ENCODE results near the gene CENPVL2. TPM values are rescaled to one million over a fixed set of nuclear protein-coding genes. Genes with fewer than 3 reads are reported as not detected.
"Not testable (repeated sequence)": the region's sequence is repeated elsewhere in the genome, so short reads cannot be mapped to it uniquely, and the experiment has no call there.

CENPVL2 gene
- not detected for total RNA-seq

GRCh38 chrX:51682720-51683062 lies at the start of gene CENPVL2:
CENPVL2 (minus strand) TSS chrX:51682831; CDS start chrX:51682831, 0 bp downstream.
- H3K27ac Mint-ChIP-seq; H3K36me3 Mint-ChIP-seq (ENCODE audit: low read depth); H3K9me3 Mint-ChIP-seq; DNase-seq; H3K4me1 Mint-ChIP-seq; POLR2A ChIA-PET; H3K27me3 Mint-ChIP-seq; CTCF ChIA-PET; H3K4me3 Mint-ChIP-seq: not testable (repeated sequence)

DNA sequence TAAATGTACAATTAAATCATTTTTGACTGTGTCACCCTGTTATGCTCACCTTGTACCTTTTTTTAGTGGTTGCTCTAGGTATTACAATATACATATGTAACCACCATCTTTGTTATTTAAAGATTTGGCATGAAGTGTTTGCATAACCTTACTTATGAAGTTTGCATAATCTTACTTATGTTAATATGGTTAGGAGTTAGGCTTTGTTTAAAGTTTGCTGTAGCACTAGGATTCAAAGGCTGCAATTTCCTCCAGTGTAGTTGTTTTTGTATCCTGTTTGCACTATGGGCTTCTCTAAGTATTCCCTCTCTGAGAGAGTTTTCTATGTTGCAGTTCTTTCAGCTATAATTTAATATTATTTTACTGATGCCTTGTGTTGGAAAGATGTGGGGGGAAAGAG lies 45.6 kb upstream of the CENPVL2 start:
- POLR2A ChIA-PET = no interaction called here
- no peaks in the 10 kb centered on the region for H3K36me3 Mint-ChIP-seq (ENCODE audit: low read depth)

GRCh38 chrX:51712943-51713647 lies 30.5 kb upstream of the CENPVL2 start:
- CTCF ChIA-PET, POLR2A ChIA-PET: not testable (repeated sequence)

More for the DNA sequence above, 45.6 kb upstream of the CENPVL2 start:
- Mint-ChIP-seq H3K4me3 (no peak overlapping the region), H3K4me1 (no peaks in the 10 kb centered on the region), H3K27ac (no peak overlapping the region), H3K27me3 (no peaks in the 10 kb centered on the region), H3K9me3 (no peaks in the 10 kb centered on the region)
- CTCF ChIA-PET = no interaction called here
- DNase-seq = no peak

DNA sequence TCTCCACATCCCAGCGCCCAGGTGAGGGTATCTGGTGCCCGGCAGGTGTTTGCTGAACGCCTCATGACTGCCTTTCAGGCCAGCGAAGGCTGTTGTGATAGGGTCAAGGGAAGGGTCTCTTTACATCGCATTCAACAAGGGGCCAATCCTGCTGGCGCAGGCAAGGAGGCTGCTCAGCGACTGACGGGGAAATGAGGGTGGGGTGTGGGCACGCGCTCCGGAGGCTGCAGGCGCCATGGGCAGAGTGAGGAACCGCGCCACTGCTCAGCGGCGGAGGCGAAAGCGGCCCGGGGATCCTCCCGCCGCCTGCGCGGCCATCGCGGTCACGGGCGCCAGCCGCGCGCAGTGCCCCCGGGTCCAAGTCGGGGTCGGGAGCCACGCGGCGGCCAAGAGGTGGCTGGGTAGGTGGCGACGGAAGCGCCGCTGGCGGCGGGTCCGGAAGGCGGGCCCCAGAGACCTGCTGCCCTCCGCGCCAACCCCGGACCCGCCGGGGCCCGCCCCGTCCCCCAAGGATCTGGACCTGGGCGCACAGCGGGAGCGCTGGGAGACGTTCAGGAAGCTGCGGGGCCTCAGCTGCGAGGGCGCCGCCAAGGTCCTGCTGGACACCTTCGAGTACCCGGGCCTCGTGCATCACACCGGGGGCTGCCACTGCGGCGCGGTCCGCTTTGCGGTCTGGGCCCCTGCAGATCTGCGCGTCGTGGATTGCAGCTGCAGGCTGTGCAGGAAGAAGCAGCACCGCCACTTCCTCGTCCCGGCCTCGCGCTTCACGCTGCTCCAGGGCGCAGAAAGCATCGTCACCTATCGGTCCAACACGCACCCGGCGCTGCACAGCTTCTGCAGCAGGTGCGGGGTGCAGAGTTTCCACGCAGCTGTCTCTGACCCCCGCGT lies 27.9 kb upstream of the CENPVL2 start, which contains the start of gene CENPVL1:
Gene CENPVL1, plus strand, starts transcription at position 236 of the 888 bp plus-strand sequence. Its CDS starts 0 bp downstream, at position 236.
- H3K27ac Mint-ChIP-seq; H3K36me3 Mint-ChIP-seq (ENCODE audit: low read depth); POLR2A ChIA-PET; DNase-seq; H3K27me3 Mint-ChIP-seq; H3K4me1 Mint-ChIP-seq; CTCF ChIA-PET; H3K9me3 Mint-ChIP-seq; H3K4me3 Mint-ChIP-seq: not testable (repeated sequence)

More at GRCh38 chrX:51712943-51713647, 30.5 kb upstream of the CENPVL2 start:
- H3K36me3 Mint-ChIP-seq (ENCODE audit: low read depth); H3K9me3 Mint-ChIP-seq; H3K4me3 Mint-ChIP-seq; DNase-seq; H3K27me3 Mint-ChIP-seq; H3K4me1 Mint-ChIP-seq; H3K27ac Mint-ChIP-seq: not testable (repeated sequence)

GRCh38 chrX:51697397-51697796 lies 14.8 kb upstream of the CENPVL2 start:
- Mint-ChIP-seq H3K27me3 (no peaks in the 10 kb centered on the region), H3K9me3 (no peaks in the 10 kb centered on the region), H3K36me3 (ENCODE audit: low read depth) (no peaks in the 10 kb centered on the region), H3K27ac (no peak overlapping the region), H3K4me1 (no peaks in the 10 kb centered on the region), H3K4me3 (no peak overlapping the region)
- DNase-seq = no peak
- ChIA-PET CTCF (no interaction called here), POLR2A (no interaction called here)

GRCh38 chrX:51694254-51694653 lies 11.6 kb upstream of the CENPVL2 start:
- Mint-ChIP-seq H3K27ac (no peak overlapping the region), H3K4me3 (no peak overlapping the region), H3K36me3 (ENCODE audit: low read depth) (no peaks in the 10 kb centered on the region), H3K4me1 (no peaks in the 10 kb centered on the region), H3K27me3 (no peaks in the 10 kb centered on the region), H3K9me3 (no peaks in the 10 kb centered on the region)
- CTCF ChIA-PET = no interaction called here
- no peak for DNase-seq
- POLR2A ChIA-PET = no interaction called here

DNA sequence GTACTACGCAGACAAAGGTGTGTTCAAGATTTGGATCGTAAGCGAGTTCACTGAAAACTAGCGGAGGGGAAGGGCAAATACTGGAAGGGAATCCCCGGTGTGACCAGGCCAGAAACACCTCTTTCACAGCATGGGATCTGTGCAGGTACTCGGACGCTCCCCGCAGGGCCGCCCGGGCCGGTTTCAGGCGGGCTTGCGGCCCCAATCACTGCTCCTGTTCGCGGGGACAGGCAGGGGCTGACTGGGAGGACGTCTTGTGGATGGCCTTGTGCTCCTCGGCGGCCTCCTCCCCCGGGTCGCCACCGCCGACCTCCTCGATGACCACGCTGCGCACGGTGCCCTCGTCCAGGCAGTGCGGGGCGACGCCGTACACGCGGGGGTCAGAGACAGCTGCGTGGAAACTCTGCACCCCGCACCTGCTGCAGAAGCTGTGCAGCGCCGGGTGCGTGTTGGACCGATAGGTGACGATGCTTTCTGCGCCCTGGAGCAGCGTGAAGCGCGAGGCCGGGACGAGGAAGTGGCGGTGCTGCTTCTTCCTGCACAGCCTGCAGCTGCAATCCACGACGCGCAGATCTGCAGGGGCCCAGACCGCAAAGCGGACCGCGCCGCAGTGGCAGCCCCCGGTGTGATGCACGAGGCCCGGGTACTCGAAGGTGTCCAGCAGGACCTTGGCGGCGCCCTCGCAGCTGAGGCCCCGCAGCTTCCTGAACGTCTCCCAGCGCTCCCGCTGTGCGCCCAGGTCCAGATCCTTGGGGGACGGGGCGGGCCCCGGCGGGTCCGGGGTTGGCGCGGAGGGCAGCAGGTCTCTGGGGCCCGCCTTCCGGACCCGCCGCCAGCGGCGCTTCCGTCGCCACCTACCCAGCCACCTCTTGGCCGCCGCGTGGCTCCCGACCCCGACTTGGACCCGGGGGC lies 567 bp downstream of the CENPVL2 start:
- H3K4me1 Mint-ChIP-seq; DNase-seq; H3K36me3 Mint-ChIP-seq (ENCODE audit: low read depth); POLR2A ChIA-PET; H3K4me3 Mint-ChIP-seq; H3K9me3 Mint-ChIP-seq; H3K27ac Mint-ChIP-seq; H3K27me3 Mint-ChIP-seq; CTCF ChIA-PET: not testable (repeated sequence)

GRCh38 chrX:51679689-51680433 lies 2.8 kb downstream of the CENPVL2 start:
- H3K36me3 Mint-ChIP-seq (ENCODE audit: low read depth); POLR2A ChIA-PET; H3K27me3 Mint-ChIP-seq; H3K27ac Mint-ChIP-seq; CTCF ChIA-PET; DNase-seq; H3K4me1 Mint-ChIP-seq; H3K9me3 Mint-ChIP-seq; H3K4me3 Mint-ChIP-seq: not testable (repeated sequence)

DNA sequence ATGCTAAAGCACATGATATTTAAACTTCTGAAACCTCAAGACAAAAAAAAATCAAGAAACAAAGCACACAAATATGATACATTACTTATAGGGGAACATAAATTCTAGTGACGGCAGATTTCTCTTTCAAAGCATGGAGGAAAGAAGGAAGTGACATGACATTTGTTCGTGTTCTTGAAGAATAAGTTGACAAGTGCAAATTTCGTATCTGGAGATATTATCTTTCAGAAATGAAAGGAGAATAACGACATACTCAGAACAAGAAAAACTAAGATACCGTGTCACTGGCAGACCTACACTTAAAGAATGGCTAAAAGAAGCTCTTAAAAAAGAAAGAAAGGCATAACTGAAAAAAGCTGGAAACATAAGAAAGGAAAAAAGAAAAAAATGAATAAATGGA lies 16.6 kb downstream of the CENPVL2 start:
- H3K27me3 Mint-ChIP-seq = no peaks in the 10 kb centered on the region
- no peak overlapping the region for H3K27ac Mint-ChIP-seq

GRCh38 chrX:51643377-51643776 lies 39.3 kb downstream of the CENPVL2 start:
- no peak overlapping the region for H3K4me3 Mint-ChIP-seq
- CTCF ChIA-PET = no interaction called here
- H3K4me1 Mint-ChIP-seq = no peaks in the 10 kb centered on the region
- H3K27ac Mint-ChIP-seq = no peak overlapping the region
- no peaks in the 10 kb centered on the region for H3K9me3 Mint-ChIP-seq
- no peak for DNase-seq
- H3K27me3 Mint-ChIP-seq = peaks cover 12% of the 10 kb centered on the region
- POLR2A ChIA-PET = no interaction called here
- no peaks in the 10 kb centered on the region for H3K36me3 Mint-ChIP-seq (ENCODE audit: low read depth)

More for the DNA sequence above, 16.6 kb downstream of the CENPVL2 start:
- no peak for DNase-seq
- H3K4me1 Mint-ChIP-seq = peaks cover 5% of the 10 kb centered on the region
- no peaks in the 10 kb centered on the region for H3K9me3 Mint-ChIP-seq
- ChIA-PET CTCF (no interaction called here), POLR2A (no interaction called here)
- no peaks in the 10 kb centered on the region for H3K36me3 Mint-ChIP-seq (ENCODE audit: low read depth)
- no peak overlapping the region for H3K4me3 Mint-ChIP-seq

GRCh38 chrX:51641421-51642021 lies 41.1 kb downstream of the CENPVL2 start:
- Mint-ChIP-seq H3K27ac (no peak overlapping the region), H3K4me1 (no peaks in the 10 kb centered on the region), H3K27me3 (peaks cover 8% of the 10 kb centered on the region), H3K36me3 (ENCODE audit: low read depth) (no peaks in the 10 kb centered on the region), H3K9me3 (no peaks in the 10 kb centered on the region), H3K4me3 (no peak overlapping the region)
- CTCF ChIA-PET = interaction anchor here (1.1 kb wide), 1 partner anchor 220 kb away, joined by 3 read pairs; no protein-coding TSS in a partner anchor
- no peak for DNase-seq
- POLR2A ChIA-PET = no interaction called here

DNA sequence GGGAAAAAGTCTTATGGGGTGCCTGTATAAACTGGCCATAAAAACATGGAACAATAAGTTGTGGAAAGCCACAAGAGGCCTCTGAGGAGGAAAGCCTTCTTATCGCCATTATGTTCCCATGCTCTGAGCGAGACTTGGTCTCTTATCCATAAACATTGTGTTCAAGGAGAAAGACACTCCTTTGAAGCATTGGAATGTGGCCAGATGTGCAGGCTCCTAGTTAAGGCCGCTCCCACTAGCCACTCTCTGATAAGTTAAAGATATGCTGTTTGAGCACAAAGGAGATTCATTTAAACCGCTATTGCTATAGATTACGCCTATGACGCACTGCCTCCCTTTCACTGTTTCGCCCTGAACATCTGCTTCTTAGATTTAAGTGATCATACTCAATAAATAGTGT lies 46.1 kb downstream of the CENPVL2 start:
- H3K27me3 Mint-ChIP-seq; POLR2A ChIA-PET; H3K27ac Mint-ChIP-seq; CTCF ChIA-PET; DNase-seq; H3K9me3 Mint-ChIP-seq; H3K4me3 Mint-ChIP-seq; H3K4me1 Mint-ChIP-seq; H3K36me3 Mint-ChIP-seq (ENCODE audit: low read depth): not testable (repeated sequence)
